ENCODE measurements around the gene SUFU. TPM values are rescaled to one million over a fixed set of nuclear protein-coding genes. Genes with fewer than 3 reads are reported as not detected.

Gene SUFU
- total RNA-seq, 1 experiment from 2014 or later = 6.3 TPM

DNA sequence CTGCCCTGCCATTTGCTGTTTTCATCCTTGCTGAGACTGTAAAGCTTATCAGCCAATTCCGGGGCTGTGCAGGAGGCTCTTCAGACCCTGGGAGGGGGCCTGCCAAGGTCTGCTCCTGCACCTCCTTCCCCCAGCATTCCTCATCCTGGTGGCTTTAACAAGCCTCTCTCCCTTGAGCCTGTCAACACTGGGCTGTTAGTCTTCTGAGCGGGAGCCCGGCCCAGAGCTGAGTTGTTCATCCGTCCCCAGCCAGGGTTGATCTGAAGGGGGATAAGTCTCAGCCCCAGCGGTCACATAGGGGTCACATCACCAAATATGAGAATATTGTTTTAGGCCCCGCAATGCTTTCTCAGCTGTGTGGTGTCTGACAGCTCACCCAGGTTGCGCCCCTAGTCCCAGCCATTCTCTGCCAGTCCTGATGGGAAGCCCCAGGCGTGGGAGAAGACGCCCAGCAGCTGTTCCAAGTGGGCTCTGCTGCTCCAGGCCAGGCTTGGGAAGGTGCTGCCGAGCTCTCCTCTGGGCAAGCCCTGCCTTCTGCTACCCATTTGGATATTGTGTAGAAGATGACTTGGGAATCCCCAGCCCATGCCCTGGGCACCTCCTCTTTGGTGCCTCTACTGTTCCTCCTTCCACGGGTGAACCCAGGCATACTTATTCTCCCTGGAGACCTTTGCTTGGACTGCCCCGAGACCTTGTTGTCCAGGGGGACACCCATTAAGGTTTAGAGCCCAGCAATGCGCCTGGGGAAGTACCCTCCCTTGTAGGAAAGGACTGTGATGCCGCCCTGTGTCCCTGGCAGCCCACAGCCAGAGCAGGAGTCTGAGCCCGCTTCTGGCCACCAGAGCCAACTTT is 117.0 kb downstream of the SUFU start:
- POLR2A ChIA-PET = no interaction called here
- Mint-ChIP-seq H3K27ac (ENCODE audit: low read depth, unreplicated experiment) (no peak overlapping the region), H3K27me3 (ENCODE audit: insufficient read depth, unreplicated experiment) (no peaks in the 10 kb centered on the region), H3K4me1 (ENCODE audit: insufficient read depth, unreplicated experiment) (no peaks in the 10 kb centered on the region), H3K4me3 (ENCODE audit: unreplicated experiment) (no peak overlapping the region), H3K9me3 (ENCODE audit: unreplicated experiment) (no peaks in the 10 kb centered on the region), H3K36me3 (ENCODE audit: insufficient read depth, unreplicated experiment) (peaks cover 20% of the 10 kb centered on the region)
- TF ChIP-seq, protein P1, sequence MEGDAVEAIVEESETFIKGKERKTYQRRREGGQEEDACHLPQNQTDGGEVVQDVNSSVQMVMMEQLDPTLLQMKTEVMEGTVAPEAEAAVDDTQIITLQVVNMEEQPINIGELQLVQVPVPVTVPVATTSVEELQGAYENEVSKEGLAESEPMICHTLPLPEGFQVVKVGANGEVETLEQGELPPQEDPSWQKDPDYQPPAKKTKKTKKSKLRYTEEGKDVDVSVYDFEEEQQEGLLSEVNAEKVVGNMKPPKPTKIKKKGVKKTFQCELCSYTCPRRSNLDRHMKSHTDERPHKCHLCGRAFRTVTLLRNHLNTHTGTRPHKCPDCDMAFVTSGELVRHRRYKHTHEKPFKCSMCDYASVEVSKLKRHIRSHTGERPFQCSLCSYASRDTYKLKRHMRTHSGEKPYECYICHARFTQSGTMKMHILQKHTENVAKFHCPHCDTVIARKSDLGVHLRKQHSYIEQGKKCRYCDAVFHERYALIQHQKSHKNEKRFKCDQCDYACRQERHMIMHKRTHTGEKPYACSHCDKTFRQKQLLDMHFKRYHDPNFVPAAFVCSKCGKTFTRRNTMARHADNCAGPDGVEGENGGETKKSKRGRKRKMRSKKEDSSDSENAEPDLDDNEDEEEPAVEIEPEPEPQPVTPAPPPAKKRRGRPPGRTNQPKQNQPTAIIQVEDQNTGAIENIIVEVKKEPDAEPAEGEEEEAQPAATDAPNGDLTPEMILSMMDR (IDR thresholded peaks at IDR 0.05; ENCODE audit: unreplicated experiment) = no peak
- no TSS peak for BruUV-seq (replicated peaks)
- intact Hi-C loops (cut with micrococcal nuclease) = no loop called here
- no peak for DNase-seq (ENCODE audit: unreplicated experiment)
- CTCF ChIA-PET = no interaction called here

DNA sequence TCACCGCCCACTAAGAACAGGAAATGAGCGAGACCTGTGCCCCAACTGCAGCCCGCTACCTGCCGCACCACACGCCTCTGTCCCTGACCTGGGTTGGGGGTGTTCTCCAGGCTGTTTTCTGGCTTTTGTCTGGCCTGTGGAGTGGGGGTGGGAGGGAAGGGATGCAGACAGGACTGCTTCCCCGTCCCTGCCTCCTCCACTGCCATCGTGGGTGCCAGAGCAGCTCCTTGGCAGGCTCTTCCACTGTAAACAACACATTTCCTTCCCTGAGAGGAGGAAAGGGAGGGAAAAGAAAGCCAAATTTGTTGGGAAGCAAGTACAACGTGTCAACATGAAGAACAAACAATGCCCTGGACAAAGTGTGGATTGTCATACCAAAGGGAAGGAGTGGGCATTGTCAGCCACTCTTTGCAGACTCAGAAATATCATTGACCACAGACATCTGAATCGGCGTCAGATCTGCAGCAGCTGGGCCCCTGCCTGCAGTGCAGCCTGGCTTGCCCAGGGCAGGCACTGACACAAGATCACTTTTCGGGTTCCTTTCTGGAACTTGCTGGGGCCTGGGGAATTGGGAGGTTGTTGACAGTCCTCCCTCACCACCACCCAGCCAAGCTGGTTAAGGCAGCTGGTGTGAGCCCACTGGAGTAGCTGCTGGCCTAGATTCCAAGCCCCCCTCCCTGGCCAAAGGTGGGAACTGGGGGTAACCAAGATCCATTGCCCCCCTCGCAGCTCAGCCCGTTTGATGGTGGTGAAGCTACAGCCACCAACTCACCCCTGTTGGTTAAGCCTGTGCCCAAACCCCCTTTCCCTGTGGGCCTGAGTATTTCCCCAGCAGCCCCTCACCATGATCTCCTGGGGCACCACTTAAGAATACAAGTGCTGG is 117.9 kb downstream of the SUFU start:
- H3K27ac Mint-ChIP-seq (ENCODE audit: low read depth, unreplicated experiment) = no peak overlapping the region
- H3K36me3 Mint-ChIP-seq (ENCODE audit: insufficient read depth, unreplicated experiment) = peaks cover 13% of the 10 kb centered on the region
- H3K4me1 Mint-ChIP-seq (ENCODE audit: insufficient read depth, unreplicated experiment) = peaks cover 2% of the 10 kb centered on the region
- DNase-seq (ENCODE audit: unreplicated experiment) = no peak
- intact Hi-C loops (cut with micrococcal nuclease) = no loop called here
- TF ChIP-seq, protein P1 (IDR thresholded peaks at IDR 0.05; ENCODE audit: unreplicated experiment) = no peak
- no peaks in the 10 kb centered on the region for H3K9me3 Mint-ChIP-seq (ENCODE audit: unreplicated experiment)
- no peak overlapping the region for H3K4me3 Mint-ChIP-seq (ENCODE audit: unreplicated experiment)
- ChIA-PET POLR2A (no interaction called here), CTCF (interaction anchor here (0.6 to 0.7 kb wide), 2 partner anchors 23 to 101 kb away, joined by 3 read pairs; partner anchors contain the start of gene TRIM8)
- H3K27me3 Mint-ChIP-seq (ENCODE audit: insufficient read depth, unreplicated experiment) = no peaks in the 10 kb centered on the region
- BruUV-seq (replicated peaks) = no TSS peak

DNA sequence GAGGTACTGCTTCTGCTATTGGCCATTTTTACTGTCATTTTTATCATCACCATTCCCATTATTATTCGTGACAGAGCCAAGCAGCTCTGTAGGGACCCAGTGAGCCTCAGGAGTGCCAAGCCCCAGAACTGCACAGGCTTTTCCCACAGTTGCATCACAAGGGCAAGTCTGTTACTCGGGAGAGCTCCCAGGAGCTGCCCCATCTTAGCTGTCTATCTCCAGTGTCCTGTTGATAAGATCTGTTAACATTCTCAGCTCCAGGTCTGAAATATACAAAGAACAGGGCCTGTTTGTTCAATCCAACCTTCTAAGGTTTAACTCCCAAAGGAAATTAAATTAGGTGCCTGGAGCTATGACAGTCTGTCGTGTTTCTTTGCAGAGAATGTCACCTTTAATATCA is 120.3 kb downstream of the SUFU start:
- ChIA-PET POLR2A (no interaction called here), CTCF (interaction anchor here (0.6 to 1.3 kb wide), 4 partner anchors 9 to 393 kb away, joined by 3 to 4 read pairs (median 4); partner anchors contain the start of gene TRIM8)
- Mint-ChIP-seq H3K9me3 (ENCODE audit: unreplicated experiment) (no peaks in the 10 kb centered on the region), H3K36me3 (ENCODE audit: insufficient read depth, unreplicated experiment) (no peaks in the 10 kb centered on the region), H3K4me1 (ENCODE audit: insufficient read depth, unreplicated experiment) (peaks cover 19% of the 10 kb centered on the region), H3K27ac (ENCODE audit: low read depth, unreplicated experiment) (no peak overlapping the region), H3K4me3 (ENCODE audit: unreplicated experiment) (no peak overlapping the region), H3K27me3 (ENCODE audit: insufficient read depth, unreplicated experiment) (no peaks in the 10 kb centered on the region)
- intact Hi-C loops (cut with micrococcal nuclease) = no loop called here
- no TSS peak for BruUV-seq (replicated peaks)
- no peak for DNase-seq (ENCODE audit: unreplicated experiment)
- TF ChIP-seq, protein P1 (IDR thresholded peaks at IDR 0.05; ENCODE audit: unreplicated experiment) = no peak
